GM12878 (cell line): ENCODE data around the gene AOPEP. TPM values are rescaled to one million over a fixed set of nuclear protein-coding genes. Genes with fewer than 3 reads are reported as not detected.
"Not testable (repeated sequence)": the region's sequence is repeated elsewhere in the genome, so short reads cannot be mapped to it uniquely, and the experiment has no call there.

Experiments used
- ATAC-seq: fragments of 200-7000 bp; cut with Tn5 transposase; 3 replicates; pipeline ENCODE4 v1.9.1; 2020; ENCODE audit warnings: mild to moderate bottlenecking, moderate library complexity
- BruUV-seq: library from RNA; stranded (reverse); fragments of 400-500 nt; replicated peaks from 2 replicates; lab custom pipeline; 2021; lab: Mats Ljungman, UMichigan
- CTCF ChIA-PET: fragments of 300-600 bp; sonication (Branson Sonifier 250); formaldehyde crosslinking; extraction: SDS; loops from one replicate; lab custom pipeline; 2021; ENCODE audit warnings: inconsistent platforms; lab: Yijun Ruan, JAX
- POLR2A ChIA-PET: fragments of 350-600 bp; formaldehyde crosslinking; extraction: SDS; loops from one replicate; lab custom pipeline; 2021; ENCODE audit warnings: inconsistent platforms; lab: Charles Lee
- RAD21 ChIA-PET: fragments of 300-600 bp; sonication (Branson Sonifier 250); formaldehyde crosslinking; loops from one replicate; lab custom pipeline; 2023; ENCODE audit warnings: antibody characterized with exemption; ENCODE audit not compliant: unreplicated experiment; lab: Charles Lee
- SMC1A ChIA-PET: fragments of 300-600 bp; sonication (Branson Sonifier 250); formaldehyde crosslinking; loops from one replicate; lab custom pipeline; 2023; ENCODE audit not compliant: unreplicated experiment, uncharacterized antibody; lab: Charles Lee
- DNase-seq: peaks from one replicate; pipeline ENCODE4 v3.0.0-alpha.2; 2011; ENCODE audit warnings: low read depth, low spot score
- FAIRE-seq: peaks from 3 replicates; lab custom pipeline; 2011; peaks lifted over from hg19 to GRCh38; lab: Jason Lieb, UNC
- H2AFZ ChIP-seq: 2 replicates; pipeline ENCODE4 v1.6.0; 2011; ENCODE audit warnings: low read depth, low read length, control low read depth; ENCODE audit not compliant: control insufficient read depth
- H3K27ac ChIP-seq: 2 replicates; pipeline ENCODE4 v1.5.1; 2011; ENCODE audit warnings: control low read depth; ENCODE audit not compliant: control insufficient read depth, insufficient read depth
- H3K27me3 ChIP-seq, 2 experiments: replicated peaks in 1 of 2; 2 replicates each; pipeline versions ENCODE4 v1.6.0 to v1.6.1; 2011; ENCODE audit warnings: low read length in 1 of 2; ENCODE audit not compliant: control insufficient read depth in 2 of 2, insufficient read depth in 2 of 2
- H3K36me3 ChIP-seq, 2 experiments: 2 replicates each; pipeline ENCODE4 v1.5.1; 2011; ENCODE audit warnings: low read length in 1 of 2; ENCODE audit not compliant: control insufficient read depth in 2 of 2, insufficient read depth in 2 of 2
- H3K4me1 ChIP-seq: 2 replicates; pipeline ENCODE4 v1.6.1; 2011; ENCODE audit warnings: mild to moderate bottlenecking, low read length, moderate library complexity, mixed read lengths; ENCODE audit not compliant: control insufficient read depth, insufficient read depth
- H3K4me2 ChIP-seq: 2 replicates; pipeline ENCODE4 v1.6.0; 2011; ENCODE audit warnings: control low read depth; ENCODE audit not compliant: control insufficient read depth, insufficient read depth
- H3K4me3 ChIP-seq: fragments of 200-600 bp; sonication (generic); 2 replicates; pipeline ENCODE4 v1.5.1; 2016
- H3K79me2 ChIP-seq: 2 replicates; pipeline ENCODE4 v1.6.0; 2011; ENCODE audit warnings: low read length; ENCODE audit not compliant: control insufficient read depth, insufficient read depth
- H3K9ac ChIP-seq: 2 replicates; pipeline ENCODE4 v1.8.0; 2011; ENCODE audit warnings: low read length, control low read depth, mixed read lengths; ENCODE audit not compliant: control insufficient read depth, insufficient read depth
- H3K9me3 ChIP-seq: replicated peaks from 3 replicates; pipeline ENCODE4 v1.5.1; 2011; ENCODE audit warnings: mild to moderate bottlenecking, low read length; ENCODE audit not compliant: control insufficient read depth, insufficient read depth
- H4K20me1 ChIP-seq: 2 replicates; pipeline ENCODE4 v1.6.0; 2011; ENCODE audit not compliant: control insufficient read depth, insufficient read depth
- ATF2 ChIP-seq: IDR thresholded peaks from 2 replicates; pipeline ENCODE4 v1.6.1; 2012; ENCODE audit warnings: low read length, inconsistent platforms
- CHD1 ChIP-seq: IDR thresholded peaks from 2 replicates; pipeline ENCODE4 v1.6.1; 2012; ENCODE audit warnings: low read depth, low read length, improper control_type of control experiment
- ESRRA ChIP-seq: IDR thresholded peaks from 2 replicates; pipeline ENCODE4 v1.6.1; 2012; ENCODE audit warnings: mild to moderate bottlenecking, low read length, improper control_type of control experiment
- IRF5 ChIP-seq: fragments of 450-650 bp; IDR thresholded peaks from 2 replicates; pipeline ENCODE4 v1.6.1; 2017; ENCODE audit warnings: borderline replicate concordance
- LARP7 ChIP-seq: fragments of 450-650 bp; IDR thresholded peaks from 2 replicates; pipeline ENCODE4 v1.6.1; 2017; ENCODE audit warnings: mild to moderate bottlenecking
- POLR2AphosphoS5 ChIP-seq: IDR thresholded peaks from 2 replicates; pipeline ENCODE4 v1.6.1; 2011; ENCODE audit warnings: mild to moderate bottlenecking, low read length, inconsistent platforms
- RAD21 ChIP-seq: IDR thresholded peaks from 2 replicates; pipeline ENCODE4 v1.6.1; 2011; ENCODE audit warnings: mild to moderate bottlenecking, low read depth, low read length, moderate library complexity; ENCODE audit not compliant: insufficient read depth
- WRNIP1 ChIP-seq: IDR thresholded peaks from 2 replicates; pipeline ENCODE4 v1.6.1; 2011; ENCODE audit warnings: low read depth, low read length, improper control_type of control experiment, borderline replicate concordance
- ZNF592 ChIP-seq: fragments of 450-650 bp; IDR thresholded peaks from 2 replicates; pipeline ENCODE4 v1.6.1; 2017; ENCODE audit warnings: mild to moderate bottlenecking, moderate library complexity
- WGBS: methylation state at CpG from one replicate; pipeline ENCODE4 v1.1.6; 2016; ENCODE audit warnings: low lambda C conversion rate; ENCODE audit not compliant: insufficient replicate concordance, insufficient coverage; ENCODE audit errors: missing lambda C conversion rate; 5-methylcytosine and 5-hydroxymethylcytosine counted together
- in situ Hi-C: fragments of 300-500 bp; cut with MboI; formaldehyde crosslinking; loops from 9 replicates; pipeline ENCODE4 v1.14.3; 2018; ENCODE audit warnings: mixed read lengths
- intact Hi-C: fragments of 100-400 bp; cut with micrococcal nuclease; formaldehyde crosslinking; loops from one replicate; pipeline ENCODE4 v1.14.2; 2022; ENCODE audit not compliant: unreplicated experiment
- polyA plus RNA-seq, 11 experiments: library from polyadenylated mRNA; depleted of rRNA in 4 of 11; unstranded in 6 of 11; stranded (reverse) in 5 of 11; fragments of >200 nt; fragmentation: Nextera tagmentation in 4 of 11; fragmentation: Illumina TruSeq in 1 of 11; extraction: Ambion mirVana in 4 of 11; extraction: Trizol in 1 of 11; gene quantifications; 1 replicate in 1 of 11; 2 replicates in 10 of 11; pipeline versions ENCODE4 v1.2.1 to v1.2.3, GENCODE V29; 2011 to 2016; ENCODE audit warnings: inconsistent platforms in 2 of 11, missing spikeins in 2 of 11, low read depth in 1 of 11
- total RNA-seq, 4 experiments: library from RNA; depleted of rRNA in 3 of 4; stranded (reverse); fragments of >200 nt in 3 of 4; fragmentation: Illumina TruSeq in 1 of 4; extraction: Trizol in 1 of 4; gene quantifications; 2 replicates each; pipeline versions ENCODE4 v1.2.1 to v1.2.3, GENCODE V29; 2013 to 2021
- TF ChIP-seq, protein P1 (sequence below): fragments of 450-650 bp; IDR thresholded peaks from 2 replicates; pipeline ENCODE4 v1.6.1; 2017; ENCODE audit warnings: antibody characterized with exemption, mild to moderate bottlenecking, moderate library complexity
- TF ChIP-seq, protein P2 (sequence below): fragments of 450-650 bp; IDR thresholded peaks from 2 replicates; pipeline ENCODE4 v1.6.1; 2014; ENCODE audit warnings: mild to moderate bottlenecking

Gene AOPEP
- total and polyA plus RNA-seq, 10 of the 15 experiments (the other 5 are each of a cell fraction or from before 2014, with no cell fraction given) = 2.3 to 16.9 (median 10.1) TPM

DNA sequence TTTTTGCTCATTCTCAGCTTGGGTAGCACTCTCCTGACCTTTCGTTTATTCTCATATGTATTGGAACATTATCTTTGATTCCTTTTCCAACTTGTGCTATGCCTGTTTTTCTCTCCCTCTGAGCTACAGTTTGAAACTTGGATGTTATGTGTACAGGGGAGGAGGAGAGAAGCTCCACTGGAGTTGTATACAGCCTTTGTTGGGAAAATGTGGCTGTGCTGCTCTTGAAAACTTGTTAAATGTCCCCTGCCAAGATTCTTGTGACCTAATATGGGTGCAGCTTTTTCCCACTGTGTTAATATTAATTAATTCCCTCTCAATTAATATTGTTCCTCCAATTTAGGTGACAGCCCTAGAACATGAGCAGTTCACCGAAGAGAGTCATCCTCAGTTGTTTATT, 235.4 kb downstream of the AOPEP start (continued):
- no peak for TF ChIP-seq IRF5
- TF ChIP-seq LARP7 = no peak
- TF ChIP-seq ATF2 = no peak
- TF ChIP-seq POLR2AphosphoS5 = no peak
- TF ChIP-seq, protein P1, sequence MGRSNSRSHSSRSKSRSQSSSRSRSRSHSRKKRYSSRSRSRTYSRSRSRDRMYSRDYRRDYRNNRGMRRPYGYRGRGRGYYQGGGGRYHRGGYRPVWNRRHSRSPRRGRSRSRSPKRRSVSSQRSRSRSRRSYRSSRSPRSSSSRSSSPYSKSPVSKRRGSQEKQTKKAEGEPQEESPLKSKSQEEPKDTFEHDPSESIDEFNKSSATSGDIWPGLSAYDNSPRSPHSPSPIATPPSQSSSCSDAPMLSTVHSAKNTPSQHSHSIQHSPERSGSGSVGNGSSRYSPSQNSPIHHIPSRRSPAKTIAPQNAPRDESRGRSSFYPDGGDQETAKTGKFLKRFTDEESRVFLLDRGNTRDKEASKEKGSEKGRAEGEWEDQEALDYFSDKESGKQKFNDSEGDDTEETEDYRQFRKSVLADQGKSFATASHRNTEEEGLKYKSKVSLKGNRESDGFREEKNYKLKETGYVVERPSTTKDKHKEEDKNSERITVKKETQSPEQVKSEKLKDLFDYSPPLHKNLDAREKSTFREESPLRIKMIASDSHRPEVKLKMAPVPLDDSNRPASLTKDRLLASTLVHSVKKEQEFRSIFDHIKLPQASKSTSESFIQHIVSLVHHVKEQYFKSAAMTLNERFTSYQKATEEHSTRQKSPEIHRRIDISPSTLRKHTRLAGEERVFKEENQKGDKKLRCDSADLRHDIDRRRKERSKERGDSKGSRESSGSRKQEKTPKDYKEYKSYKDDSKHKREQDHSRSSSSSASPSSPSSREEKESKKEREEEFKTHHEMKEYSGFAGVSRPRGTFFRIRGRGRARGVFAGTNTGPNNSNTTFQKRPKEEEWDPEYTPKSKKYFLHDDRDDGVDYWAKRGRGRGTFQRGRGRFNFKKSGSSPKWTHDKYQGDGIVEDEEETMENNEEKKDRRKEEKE = no peak
- no peak for TF ChIP-seq CHD1
- TF ChIP-seq RAD21 = no peak
- TF ChIP-seq WRNIP1 = no peak
- TF ChIP-seq ESRRA = no peak
- TF ChIP-seq, protein P2, sequence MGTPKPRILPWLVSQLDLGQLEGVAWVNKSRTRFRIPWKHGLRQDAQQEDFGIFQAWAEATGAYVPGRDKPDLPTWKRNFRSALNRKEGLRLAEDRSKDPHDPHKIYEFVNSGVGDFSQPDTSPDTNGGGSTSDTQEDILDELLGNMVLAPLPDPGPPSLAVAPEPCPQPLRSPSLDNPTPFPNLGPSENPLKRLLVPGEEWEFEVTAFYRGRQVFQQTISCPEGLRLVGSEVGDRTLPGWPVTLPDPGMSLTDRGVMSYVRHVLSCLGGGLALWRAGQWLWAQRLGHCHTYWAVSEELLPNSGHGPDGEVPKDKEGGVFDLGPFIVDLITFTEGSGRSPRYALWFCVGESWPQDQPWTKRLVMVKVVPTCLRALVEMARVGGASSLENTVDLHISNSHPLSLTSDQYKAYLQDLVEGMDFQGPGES = no peak
- no peak for TF ChIP-seq ZNF592

DNA sequence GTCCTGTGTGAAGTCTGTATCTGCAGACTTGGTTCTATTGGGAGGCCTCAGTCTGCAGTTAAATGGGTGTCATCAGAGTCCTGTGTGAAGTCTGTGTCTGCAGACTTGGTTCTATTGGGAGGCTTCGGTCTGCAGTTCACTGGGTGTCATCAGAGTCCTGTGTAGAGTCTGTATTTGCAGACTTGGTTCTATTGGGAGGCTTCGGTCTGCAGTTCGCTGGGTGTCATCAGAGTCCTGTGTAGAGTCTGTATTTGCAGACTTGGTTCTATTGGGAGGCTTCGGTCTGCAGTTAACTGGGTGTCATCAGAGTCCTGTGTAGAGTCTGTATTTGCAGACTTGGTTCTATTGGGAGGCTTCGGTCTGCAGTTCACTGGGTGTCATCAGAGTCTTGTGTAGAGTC, 239.1 kb downstream of the AOPEP start:
- intact Hi-C loops, H3K9ac ChIP-seq, CTCF ChIA-PET, ATAC-seq, H4K20me1 ChIP-seq, H3K27me3 ChIP-seq, H3K4me3 ChIP-seq, H3K9me3 ChIP-seq, H2AFZ ChIP-seq, H3K79me2 ChIP-seq, H3K27ac ChIP-seq, H3K36me3 ChIP-seq, in situ Hi-C loops, H3K4me1 ChIP-seq, SMC1A ChIA-PET, POLR2A ChIA-PET, RAD21 ChIA-PET, DNase-seq, FAIRE-seq, H3K4me2 ChIP-seq, BruUV-seq: not testable (repeated sequence)
- WGBS = 92% methylated on average over 5 of the region's 5 CpGs
